OCI-LY1 (cell line): ENCODE measurements around the gene OR1J1.

Experiments used
- H2AFZ ChIP-seq: fragments of 200-600 bp; sonication (generic), shearing (Covaris generic); 2 replicates; pipeline ENCODE4 v1.6.0; 2014; ENCODE audit warnings: antibody characterized with exemption, mild to moderate bottlenecking, low read length
- H3F3A ChIP-seq: fragments of 200-600 bp; sonication (generic), shearing (Covaris generic); 2 replicates; pipeline ENCODE4 v1.6.0; 2014; ENCODE audit warnings: mild to moderate bottlenecking, antibody characterized with exemption, low read length, moderate library complexity; ENCODE audit not compliant: insufficient read depth
- H3K27ac ChIP-seq: fragments of 200-600 bp; sonication (generic); 2 replicates; pipeline ENCODE4 v1.5.1; 2014; ENCODE audit warnings: low read length, mixed run types, mild to moderate bottlenecking, low read depth; ENCODE audit not compliant: poor library complexity, severe bottlenecking
- H3K27me3 ChIP-seq: fragments of 200-600 bp; sonication (generic); 2 replicates; pipeline ENCODE4 v1.6.0; 2014; ENCODE audit warnings: antibody characterized with exemption, mild to moderate bottlenecking, low read length, moderate library complexity; ENCODE audit not compliant: insufficient read depth
- H3K36me3 ChIP-seq: fragments of 200-600 bp; sonication (generic); 2 replicates; pipeline ENCODE4 v1.6.1; 2014; ENCODE audit warnings: mild to moderate bottlenecking, antibody characterized with exemption, low read length, moderate library complexity, mixed read lengths; ENCODE audit not compliant: insufficient read depth
- H3K4me1 ChIP-seq: fragments of 200-600 bp; sonication (generic); 2 replicates; pipeline ENCODE4 v1.5.1; 2014; ENCODE audit warnings: mild to moderate bottlenecking, low read length, moderate library complexity; ENCODE audit not compliant: insufficient read depth, severe bottlenecking
- H3K4me2 ChIP-seq: fragments of 200-600 bp; sonication (generic), shearing (Covaris generic); 2 replicates; pipeline ENCODE4 v1.6.1; 2014; ENCODE audit warnings: low read length
- H3K4me3 ChIP-seq: fragments of 200-600 bp; sonication (generic); 2 replicates; pipeline ENCODE4 v1.5.1; 2014; ENCODE audit warnings: low read length, low read depth, mild to moderate bottlenecking, mixed read lengths; ENCODE audit not compliant: poor library complexity, severe bottlenecking
- H3K79me2 ChIP-seq: fragments of 200-600 bp; shearing (Covaris generic); 2 replicates; pipeline ENCODE4 v1.6.1; 2016; ENCODE audit warnings: mixed run types, low read length, mixed read lengths; ENCODE audit not compliant: insufficient read depth
- H3K9ac ChIP-seq: fragments of 200-600 bp; sonication (generic), shearing (Covaris generic); 2 replicates; pipeline ENCODE4 v1.6.1; 2014; ENCODE audit warnings: mild to moderate bottlenecking, low read length, mixed read lengths
- H3K9me2 ChIP-seq: fragments of 200-600 bp; sonication (generic), shearing (Covaris generic); 2 replicates; pipeline ENCODE4 v1.6.1; 2014; ENCODE audit warnings: low read depth, mild to moderate bottlenecking, low read length, mixed read lengths
- H3K9me3 ChIP-seq: fragments of 200-600 bp; shearing (Covaris generic); 2 replicates; pipeline ENCODE4 v1.6.1; 2014; ENCODE audit warnings: low read length, mixed read lengths
- H4K20me1 ChIP-seq: fragments of 200-600 bp; sonication (generic), shearing (Covaris generic); 2 replicates; pipeline ENCODE4 v1.6.0; 2016; ENCODE audit warnings: mild to moderate bottlenecking, low read length; ENCODE audit not compliant: insufficient read depth
- EZH2 ChIP-seq: fragments of 200-600 bp; sonication (generic), shearing (Covaris generic); IDR thresholded peaks from 2 replicates; pipeline ENCODE4 v1.8.0; 2017; ENCODE audit warnings: borderline replicate concordance, mixed run types, mild to moderate bottlenecking, antibody characterized with exemption, low read length, moderate library complexity, mixed read lengths
- TF ChIP-seq, protein P1 (sequence below): fragments of 200-600 bp; sonication (generic), shearing (Covaris generic); IDR thresholded peaks from 2 replicates; pipeline ENCODE4 v1.5.1; 2017; ENCODE audit warnings: mild to moderate bottlenecking, antibody characterized with exemption, low read length, moderate library complexity, mixed read lengths

Gene OR1J1

GRCh38 chr9:122445155-122445749 is 32.5 kb downstream of the OR1J1 start:
- Histone ChIP-seq H2AFZ (no peak overlapping the region), H3K27me3 (peaks cover 14% of the 10 kb centered on the region), H3K27ac (no peak overlapping the region), H3K79me2 (no peaks in the 10 kb centered on the region), H4K20me1 (no peaks in the 10 kb centered on the region), H3K36me3 (no peaks in the 10 kb centered on the region), H3F3A (no peaks in the 10 kb centered on the region), H3K4me2 (no peak overlapping the region), H3K4me3 (no peak overlapping the region), H3K4me1 (no peaks in the 10 kb centered on the region), H3K9me3 (no peaks in the 10 kb centered on the region), H3K9ac (no peak overlapping the region), H3K9me2 (no peaks in the 10 kb centered on the region)
- TF ChIP-seq EZH2: no peak

GRCh38 chr9:122444041-122444733 is 33.5 kb downstream of the OR1J1 start:
- Histone ChIP-seq H3K4me3 (no peak overlapping the region), H3K79me2 (no peaks in the 10 kb centered on the region), H4K20me1 (no peaks in the 10 kb centered on the region), H3K9ac (no peak overlapping the region), H3K9me3 (no peaks in the 10 kb centered on the region), H3K4me2 (no peak overlapping the region), H3K4me1 (no peaks in the 10 kb centered on the region), H3K27me3 (peaks cover 14% of the 10 kb centered on the region), H3K36me3 (no peaks in the 10 kb centered on the region), H2AFZ (no peak overlapping the region), H3K9me2 (no peaks in the 10 kb centered on the region), H3F3A (no peaks in the 10 kb centered on the region), H3K27ac (no peak overlapping the region)
- no peak for TF ChIP-seq EZH2
- TF ChIP-seq, protein P1, sequence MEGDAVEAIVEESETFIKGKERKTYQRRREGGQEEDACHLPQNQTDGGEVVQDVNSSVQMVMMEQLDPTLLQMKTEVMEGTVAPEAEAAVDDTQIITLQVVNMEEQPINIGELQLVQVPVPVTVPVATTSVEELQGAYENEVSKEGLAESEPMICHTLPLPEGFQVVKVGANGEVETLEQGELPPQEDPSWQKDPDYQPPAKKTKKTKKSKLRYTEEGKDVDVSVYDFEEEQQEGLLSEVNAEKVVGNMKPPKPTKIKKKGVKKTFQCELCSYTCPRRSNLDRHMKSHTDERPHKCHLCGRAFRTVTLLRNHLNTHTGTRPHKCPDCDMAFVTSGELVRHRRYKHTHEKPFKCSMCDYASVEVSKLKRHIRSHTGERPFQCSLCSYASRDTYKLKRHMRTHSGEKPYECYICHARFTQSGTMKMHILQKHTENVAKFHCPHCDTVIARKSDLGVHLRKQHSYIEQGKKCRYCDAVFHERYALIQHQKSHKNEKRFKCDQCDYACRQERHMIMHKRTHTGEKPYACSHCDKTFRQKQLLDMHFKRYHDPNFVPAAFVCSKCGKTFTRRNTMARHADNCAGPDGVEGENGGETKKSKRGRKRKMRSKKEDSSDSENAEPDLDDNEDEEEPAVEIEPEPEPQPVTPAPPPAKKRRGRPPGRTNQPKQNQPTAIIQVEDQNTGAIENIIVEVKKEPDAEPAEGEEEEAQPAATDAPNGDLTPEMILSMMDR: no peak

DNA sequence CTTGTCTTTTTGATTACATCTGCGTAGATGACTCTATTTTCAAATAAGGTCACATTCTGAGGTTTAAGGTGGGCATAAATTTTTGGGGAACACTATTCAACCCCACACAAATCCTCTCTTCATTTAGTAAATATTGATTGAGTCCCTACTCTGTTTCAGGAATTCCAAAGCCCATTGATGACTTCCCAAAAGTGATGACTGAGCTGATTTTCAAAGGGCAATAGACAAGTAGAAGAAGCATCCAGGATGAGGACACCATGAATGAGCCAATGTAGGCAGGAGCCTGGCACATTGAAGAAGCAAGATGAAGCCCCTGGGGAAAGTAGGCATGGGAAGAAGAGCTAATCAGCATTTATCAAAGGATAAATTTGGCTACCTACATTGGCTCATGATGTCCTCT is 35.2 kb downstream of the OR1J1 start:
- H3K9me2 ChIP-seq: no peaks in the 10 kb centered on the region
- no peaks in the 10 kb centered on the region for H3K36me3 ChIP-seq
- no peak overlapping the region for H2AFZ ChIP-seq
- H3K27ac ChIP-seq: no peak overlapping the region
- H3K4me2 ChIP-seq: no peak overlapping the region
- no peak overlapping the region for H3K4me3 ChIP-seq
- no peaks in the 10 kb centered on the region for H3F3A ChIP-seq
- no peaks in the 10 kb centered on the region for H3K9me3 ChIP-seq
- no peaks in the 10 kb centered on the region for H4K20me1 ChIP-seq
- H3K9ac ChIP-seq: no peak overlapping the region
- no peak for TF ChIP-seq EZH2
- TF ChIP-seq, protein P1: no peak
- H3K79me2 ChIP-seq: no peaks in the 10 kb centered on the region
- H3K4me1 ChIP-seq: no peaks in the 10 kb centered on the region
- H3K27me3 ChIP-seq: peaks cover 12% of the 10 kb centered on the region
